BLaER1 treated with 17β-estradiol and CSF1 and Interleukin-3, amounts not matched to agents 10 nM and 100 nM (cell line): ENCODE data around the gene UXS1.
A peak's percentile ranks its signal among the peaks of the same experiment; 100 is the strongest.
"Not testable (repeated sequence)": the region's sequence is repeated elsewhere in the genome, so short reads cannot be mapped to it uniquely, and the experiment has no call there.

Experiments
- H3K27ac ChIP-seq, 11 experiments: shearing (Covaris generic); formaldehyde crosslinking; 2 replicates each; pipeline ENCODE4 v1.8.1; 2022
- H3K27me3 ChIP-seq, 11 experiments: shearing (Covaris generic); formaldehyde crosslinking; 2 replicates each; pipeline ENCODE4 v1.8.1; 2022
- H3K36me3 ChIP-seq, 11 experiments: shearing (Covaris generic); formaldehyde crosslinking; 2 replicates each; pipeline ENCODE4 v1.8.1; 2022
- H3K4me1 ChIP-seq, 10 experiments: shearing (Covaris generic); formaldehyde crosslinking; 2 replicates each; pipeline ENCODE4 v1.8.1; 2022
- H3K4me2 ChIP-seq, 11 experiments: shearing (Covaris generic); formaldehyde crosslinking; 2 replicates each; pipeline ENCODE4 v1.8.1; 2022
- H3K4me3 ChIP-seq, 10 experiments: shearing (Covaris generic); formaldehyde crosslinking; 2 replicates each; pipeline ENCODE4 v1.8.1; 2022
- H3K9ac ChIP-seq, 11 experiments: shearing (Covaris generic); formaldehyde crosslinking; 2 replicates each; pipeline ENCODE4 v1.8.1; 2022
- H3K9me3 ChIP-seq, 11 experiments: shearing (Covaris generic); formaldehyde crosslinking; replicated peaks in 1 of 11; 2 replicates each; pipeline ENCODE4 v1.8.1; 2022
- H4K20me1 ChIP-seq, 11 experiments: shearing (Covaris generic); formaldehyde crosslinking; 2 replicates each; pipeline ENCODE4 v1.8.1; 2022
- Cebpa-rat ChIP-seq, 11 experiments: shearing (Covaris generic); IDR thresholded peaks; 2 replicates each; pipeline ENCODE4 v1.8.1; 2022

UXS1 gene

GRCh38 chr2:106140913-106141312 is 53.2 kb downstream of the UXS1 start:
- Histone ChIP-seq H3K4me1 (peaks cover 25 to 75% (median 58%) of the 10 kb centered on the region in 10 experiments), H3K4me3 (no peak overlapping the region), H3K27ac (peak overlapping the region in 4 of 11 experiments; percentile 48 to 65 (median 61); a peak in 9 of 22 replicates), H3K9me3 (peaks cover 0 to 16% (median 13%) of the 10 kb centered on the region in 11 experiments; a peak in 16 of 22 replicates), H4K20me1 (peaks cover 0 to 79% (median 56%) of the 10 kb centered on the region in 11 experiments; a peak in 19 of 22 replicates), H3K9ac (peak overlapping the region in 2 of 11 experiments; percentile 24 to 32; a peak in 2 of 22 replicates), H3K4me2 (peak overlapping the region in 10 of 11 experiments; percentile 55 to 80 (median 71); a peak in 18 of 22 replicates), H3K27me3 (no peaks in the 10 kb centered on the region), H3K36me3 (peaks cover 41 to 84% (median 72%) of the 10 kb centered on the region in 11 experiments)
- TF ChIP-seq Cebpa-rat (IDR thresholded peaks at IDR 0.05) = peak in 1 of 11 experiments; percentile 16; a peak in 1 of 22 replicates

GRCh38 chr2:106140113-106140512 is 54.0 kb downstream of the UXS1 start:
- no peak for TF ChIP-seq Cebpa-rat (IDR thresholded peaks at IDR 0.05)
- Histone ChIP-seq H3K4me3 (no peak overlapping the region), H3K27me3 (no peaks in the 10 kb centered on the region), H3K9ac (peak overlapping the region in 3 of 11 experiments; percentile 9 to 37 (median 23); a peak in 2 of 22 replicates), H3K4me1 (peaks cover 25 to 72% (median 58%) of the 10 kb centered on the region in 10 experiments), H3K9me3 (peaks cover 0 to 16% (median 13%) of the 10 kb centered on the region in 11 experiments; a peak in 16 of 22 replicates), H3K27ac (peak overlapping the region in 5 of 11 experiments; percentile 2 to 65 (median 58); a peak in 9 of 22 replicates), H3K36me3 (peaks cover 33 to 76% (median 64%) of the 10 kb centered on the region in 11 experiments), H3K4me2 (peak overlapping the region; percentile 55 to 80 (median 69); a peak in 21 of 22 replicates), H4K20me1 (peaks cover 0 to 71% (median 56%) of the 10 kb centered on the region in 11 experiments; a peak in 19 of 22 replicates)

GRCh38 chr2:106139238-106139935 is 54.7 kb downstream of the UXS1 start:
- no peak for TF ChIP-seq Cebpa-rat (IDR thresholded peaks at IDR 0.05)
- H3K4me1 ChIP-seq = peaks cover 25 to 67% (median 58%) of the 10 kb centered on the region in 10 experiments
- H3K27me3 ChIP-seq = no peaks in the 10 kb centered on the region
- H4K20me1 ChIP-seq = peaks cover 0 to 67% (median 56%) of the 10 kb centered on the region in 11 experiments; a peak in 19 of 22 replicates
- peaks cover 0 to 16% (median 13%) of the 10 kb centered on the region in 11 experiments; a peak in 16 of 22 replicates for H3K9me3 ChIP-seq
- peak overlapping the region; percentile 55 to 80 (median 69) for H3K4me2 ChIP-seq
- peak overlapping the region in 6 of 11 experiments; percentile 2 to 65 (median 53); a peak in 8 of 22 replicates for H3K27ac ChIP-seq
- no peak overlapping the region; a peak in 2 of 20 replicates for H3K4me3 ChIP-seq
- peaks cover 25 to 68% (median 57%) of the 10 kb centered on the region in 11 experiments for H3K36me3 ChIP-seq
- peak overlapping the region in 6 of 11 experiments; percentile 3 to 39 (median 22); a peak in 5 of 22 replicates for H3K9ac ChIP-seq

- Histone ChIP-seq H3K27me3 (no peaks in the 10 kb centered on the region), H3K9ac (peak overlapping the region in 6 of 11 experiments; percentile 0 to 39 (median 22); a peak in 4 of 22 replicates), H3K4me3 (peak overlapping the region in 1 of 10 experiments; percentile 0; a peak in 3 of 20 replicates), H4K20me1 (peaks cover 0 to 64% (median 53%) of the 10 kb centered on the region in 11 experiments; a peak in 19 of 22 replicates), H3K27ac (peak overlapping the region in 5 of 11 experiments; percentile 4 to 58 (median 44); a peak in 8 of 22 replicates), H3K36me3 (peaks cover 18 to 61% (median 50%) of the 10 kb centered on the region in 11 experiments; a peak in 21 of 22 replicates), H3K4me1 (peaks cover 25 to 60% (median 55%) of the 10 kb centered on the region in 10 experiments), H3K4me2 (peak overlapping the region; percentile 55 to 80 (median 69)), H3K9me3 (peaks cover 0 to 16% (median 13%) of the 10 kb centered on the region in 11 experiments; a peak in 16 of 22 replicates)
- no peak for TF ChIP-seq Cebpa-rat (IDR thresholded peaks at IDR 0.05)
These were observed 55.4 kb downstream of the UXS1 start for GRCh38 chr2:106138543-106139237.

GRCh38 chr2:106137731-106138521 is 56.2 kb downstream of the UXS1 start:
- peak overlapping the region in 5 of 11 experiments; percentile 4 to 58 (median 44); a peak in 5 of 22 replicates for H3K27ac ChIP-seq
- no peaks in the 10 kb centered on the region for H3K27me3 ChIP-seq
- H3K4me1 ChIP-seq = peaks cover 25 to 52% (median 50%) of the 10 kb centered on the region in 10 experiments
- peaks cover 0 to 56% (median 46%) of the 10 kb centered on the region in 11 experiments; a peak in 19 of 22 replicates for H4K20me1 ChIP-seq
- H3K9me3 ChIP-seq = peaks cover 0 to 16% (median 13%) of the 10 kb centered on the region in 11 experiments; a peak in 16 of 22 replicates
- no peak for TF ChIP-seq Cebpa-rat (IDR thresholded peaks at IDR 0.05)
- H3K9ac ChIP-seq = peak overlapping the region in 4 of 11 experiments; percentile 0 to 37 (median 6); a peak in 2 of 22 replicates
- peak overlapping the region in 1 of 10 experiments; percentile 0; a peak in 1 of 20 replicates for H3K4me3 ChIP-seq
- peaks cover 14 to 54% (median 43%) of the 10 kb centered on the region in 11 experiments; a peak in 21 of 22 replicates for H3K36me3 ChIP-seq
- H3K4me2 ChIP-seq = peak overlapping the region; percentile 55 to 80 (median 69); a peak in 21 of 22 replicates

GRCh38 chr2:106131192-106131591 is 62.9 kb downstream of the UXS1 start:
- H3K27ac ChIP-seq, H3K4me3 ChIP-seq, H3K9me3 ChIP-seq, H3K27me3 ChIP-seq, H3K9ac ChIP-seq, H3K4me2 ChIP-seq: not testable (repeated sequence)
- Histone ChIP-seq H3K36me3 (peaks cover 22 to 45% (median 43%) of the 10 kb centered on the region in 11 experiments), H4K20me1 (peaks cover 0 to 47% (median 39%) of the 10 kb centered on the region in 11 experiments; a peak in 18 of 22 replicates), H3K4me1 (peaks cover 2 to 20% (median 17%) of the 10 kb centered on the region in 10 experiments; a peak in 18 of 20 replicates)

- no peak overlapping the region for H3K9ac ChIP-seq
- H3K4me2 ChIP-seq = peak overlapping the region in 8 of 11 experiments; percentile 1 to 73 (median 50); a peak in 15 of 22 replicates
- H3K36me3 ChIP-seq = peaks cover 23 to 53% (median 51%) of the 10 kb centered on the region in 11 experiments
These were observed 63.7 kb downstream of the UXS1 start for GRCh38 chr2:106130251-106130998.

More at GRCh38 chr2:106130251-106130998, 63.7 kb downstream of the UXS1 start:
- H3K9me3 ChIP-seq = no peaks in the 10 kb centered on the region
- no peak for TF ChIP-seq Cebpa-rat (IDR thresholded peaks at IDR 0.05)
- H3K27ac ChIP-seq = 0 out of 22 replicates have a peak overlapping the region, but pooled peaks of 2 of the 11 experiments have one; percentile 8 to 9
- H3K4me1 ChIP-seq = peaks cover 7 to 20% (median 17%) of the 10 kb centered on the region in 10 experiments; a peak in 18 of 20 replicates
- H3K27me3 ChIP-seq = no peaks in the 10 kb centered on the region
- H4K20me1 ChIP-seq = peaks cover 0 to 55% (median 46%) of the 10 kb centered on the region in 11 experiments; a peak in 18 of 22 replicates
- H3K4me3 ChIP-seq = no peak overlapping the region
